ENCODE results near the gene TBC1D5.
"Not testable (repeated sequence)": the region's sequence is repeated elsewhere in the genome, so short reads cannot be mapped to it uniquely, and the experiment has no call there.

Gene TBC1D5

GRCh38 chr3:17645074-17645698, 97.2 kb downstream of the TBC1D5 start:
- DNase-seq (ENCODE audit: low spot score) = peak; percentile 10

- DNase-seq (ENCODE audit: low spot score) = no peak
Measured at GRCh38 chr3:17643691-17644090, 98.7 kb downstream of the TBC1D5 start.

DNA sequence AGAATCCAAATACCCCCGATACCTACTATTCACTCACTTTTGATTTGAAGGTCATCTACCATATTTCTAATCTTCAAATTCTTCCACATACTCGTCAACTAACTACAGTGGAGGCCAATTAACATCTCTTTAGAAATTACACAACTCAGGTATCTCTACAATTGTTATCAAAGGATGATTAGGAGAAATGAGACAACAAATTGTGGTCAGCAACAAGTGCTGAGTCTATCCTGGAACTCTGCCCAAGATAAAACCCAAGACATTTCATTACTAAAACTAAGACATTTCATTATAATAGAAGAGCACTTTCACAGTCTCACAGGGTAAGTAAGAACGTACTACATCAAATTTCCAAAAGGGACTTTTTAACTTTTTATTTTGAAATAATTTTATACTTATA, 100.0 kb downstream of the TBC1D5 start:
- no peak for DNase-seq (ENCODE audit: low spot score)

DNA sequence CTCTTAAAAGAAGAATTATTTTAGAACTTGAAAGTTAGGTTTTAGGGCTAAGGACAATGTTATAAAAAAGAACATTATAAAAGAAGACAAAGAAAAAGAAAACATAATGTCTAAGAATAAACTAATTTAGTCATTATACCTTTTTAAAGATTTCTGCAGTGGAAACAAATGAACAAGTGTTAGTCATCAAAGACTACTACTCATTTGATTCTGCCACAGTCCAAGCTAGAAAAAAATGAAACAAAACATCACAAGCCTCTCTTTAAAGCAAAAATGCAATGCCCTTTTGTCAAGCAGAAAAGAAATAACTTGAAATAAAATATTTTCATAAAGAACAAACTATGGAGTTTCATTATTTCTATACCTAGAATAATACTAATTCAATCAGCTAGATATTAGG, 102.0 kb downstream of the TBC1D5 start:
- DNase-seq (ENCODE audit: low spot score) = no peak

- DNase-seq (ENCODE audit: low spot score) = peak; percentile 8
Measured at GRCh38 chr3:17639765-17640164, 102.7 kb downstream of the TBC1D5 start.

DNA sequence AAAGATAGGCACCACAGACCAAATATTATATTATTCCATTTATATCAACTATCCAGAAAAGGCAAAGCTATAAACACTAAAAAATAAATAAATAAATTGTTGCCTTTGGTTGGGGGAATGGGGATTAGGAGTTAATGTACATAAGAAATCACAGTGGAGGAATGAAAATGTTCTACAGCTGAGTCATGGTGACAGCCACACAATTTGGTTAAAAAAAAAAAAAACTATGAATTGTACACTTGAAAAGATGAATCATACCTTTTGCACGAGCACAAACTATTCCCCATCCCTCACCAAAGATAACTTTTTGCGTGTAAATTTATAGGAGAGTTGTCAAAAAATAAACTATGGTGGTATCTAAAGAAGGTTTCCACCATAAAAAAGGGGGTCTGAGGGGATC, 103.2 kb downstream of the TBC1D5 start:
- no peak for DNase-seq (ENCODE audit: low spot score)

DNA sequence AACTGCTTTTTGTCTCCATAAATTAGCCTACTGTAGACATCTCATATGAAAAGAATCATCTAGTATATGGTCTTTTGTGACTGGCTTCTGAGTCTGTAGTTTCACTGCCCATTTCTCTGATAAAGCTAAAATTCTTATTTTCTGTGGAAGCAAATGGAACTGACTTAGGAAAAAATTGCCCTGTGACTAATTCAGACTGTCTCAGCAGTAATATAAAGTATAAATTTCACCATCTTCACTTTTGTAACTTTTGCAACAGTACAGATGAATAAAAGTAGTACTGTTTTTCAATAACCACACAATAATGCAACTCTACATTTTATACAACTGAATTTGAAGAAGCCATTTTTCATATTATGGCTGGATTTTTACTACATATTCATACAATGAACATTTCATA, 104.1 kb downstream of the TBC1D5 start:
- no peak for DNase-seq (ENCODE audit: low spot score)

DNA sequence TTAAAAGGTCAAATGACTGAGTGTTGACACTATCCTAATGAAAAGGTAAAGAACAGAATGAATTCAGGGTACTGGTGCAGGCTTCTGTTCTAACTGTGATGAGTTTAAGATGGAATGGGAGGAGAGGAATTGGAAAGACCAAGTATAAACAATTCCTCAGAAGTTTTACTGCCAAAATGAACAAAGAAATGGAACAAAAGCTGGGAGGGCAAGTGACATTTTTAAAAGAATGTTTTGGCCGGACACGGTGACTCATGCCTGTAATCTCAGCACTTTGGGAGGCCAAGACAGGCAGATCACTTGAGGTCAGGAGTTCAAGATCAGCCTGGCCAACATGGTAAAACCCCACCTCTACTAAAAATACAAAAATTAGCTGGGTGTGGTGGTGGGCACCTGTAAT, 106.8 kb downstream of the TBC1D5 start:
- DNase-seq (ENCODE audit: low spot score) = peak; percentile 3

GRCh38 chr3:17634964-17635363, 107.5 kb downstream of the TBC1D5 start:
- DNase-seq (ENCODE audit: low spot score) = no peak

DNA sequence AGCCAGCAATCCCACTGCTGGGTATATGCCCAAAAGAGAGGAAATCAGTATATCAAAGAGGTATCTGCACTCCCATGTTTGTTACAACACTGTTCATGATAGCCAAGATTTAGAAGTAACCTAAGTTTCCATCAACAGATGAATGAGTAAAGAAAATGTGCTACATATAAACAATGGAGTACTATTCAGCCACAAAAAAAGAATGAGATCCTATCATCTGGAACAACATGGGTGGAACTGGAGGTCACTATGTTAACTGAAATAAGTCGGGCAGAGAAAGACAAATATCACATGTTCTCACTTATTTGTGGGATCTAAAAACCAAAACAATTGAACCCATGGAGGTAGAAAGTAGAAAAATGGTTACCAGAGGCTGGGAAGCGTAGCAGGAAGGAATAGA, 108.2 kb downstream of the TBC1D5 start:
- no peak for DNase-seq (ENCODE audit: low spot score)

GRCh38 chr3:17632401-17633100, 109.9 kb downstream of the TBC1D5 start:
- DNase-seq (ENCODE audit: low spot score) = peak; percentile 24

DNA sequence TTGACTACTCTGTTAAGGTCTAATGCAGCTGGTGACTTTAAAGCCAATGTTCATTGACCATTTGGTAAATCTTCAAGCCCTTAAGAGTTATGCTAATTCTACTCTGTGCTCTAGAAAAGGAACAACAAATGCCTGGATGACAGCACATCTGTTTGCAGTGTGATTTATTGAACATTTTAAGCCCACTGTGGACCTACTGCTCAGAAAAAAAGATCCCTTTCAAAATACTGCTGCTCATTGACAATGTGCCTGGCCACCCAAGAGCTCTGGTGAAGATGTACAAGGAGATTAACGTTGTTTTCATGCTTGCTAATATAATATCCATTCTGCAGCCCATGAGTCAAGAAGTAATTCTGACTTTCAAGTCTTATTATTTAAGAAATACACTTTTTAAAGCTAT, 110.8 kb downstream of the TBC1D5 start:
- DNase-seq (ENCODE audit: low spot score) = no peak

DNA sequence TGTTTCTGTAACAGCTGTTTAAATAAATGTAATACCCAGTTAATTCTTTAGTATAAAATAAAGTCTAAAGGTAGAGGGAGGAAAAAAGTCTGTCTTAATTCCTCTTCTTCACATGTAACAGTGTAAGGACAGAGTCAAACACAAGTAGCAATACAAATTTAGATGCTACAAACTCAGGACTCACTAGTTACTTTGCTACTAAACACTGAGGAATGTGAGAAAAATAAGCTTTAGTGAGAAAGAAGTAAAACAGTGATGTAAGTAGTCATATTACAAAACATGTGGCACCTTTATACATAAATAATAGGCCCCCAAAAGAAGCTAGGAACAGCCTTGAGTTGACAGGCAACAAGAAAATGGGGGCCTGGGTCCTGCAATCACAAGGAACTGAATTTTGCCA, 113.0 kb downstream of the TBC1D5 start:
- no peak for DNase-seq (ENCODE audit: low spot score)

- no peak for DNase-seq (ENCODE audit: low spot score)
Measured at GRCh38 chr3:17626395-17626794, 116.0 kb downstream of the TBC1D5 start.

DNA sequence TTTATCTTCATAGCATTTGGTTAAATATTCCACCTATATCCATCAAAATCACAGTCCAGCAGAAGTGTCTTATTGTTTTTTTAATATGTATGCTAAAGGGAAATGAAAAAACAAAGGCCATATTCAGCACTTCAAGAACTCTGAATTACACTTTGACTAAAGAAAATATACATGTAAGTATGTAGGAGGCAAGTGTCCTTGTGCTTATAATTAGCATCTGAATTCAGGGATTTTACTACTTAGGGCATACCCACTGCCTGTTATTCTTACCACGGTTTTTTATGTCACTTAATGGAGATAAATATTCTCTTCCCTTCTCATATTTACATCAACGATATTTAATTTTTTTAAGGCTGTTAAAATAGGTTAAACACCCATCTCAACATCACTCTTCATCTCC, 117.3 kb downstream of the TBC1D5 start:
- no peak for DNase-seq (ENCODE audit: low spot score)

- DNase-seq (ENCODE audit: low spot score) = no peak
Measured at GRCh38 chr3:17623464-17623863, 119.0 kb downstream of the TBC1D5 start.

DNA sequence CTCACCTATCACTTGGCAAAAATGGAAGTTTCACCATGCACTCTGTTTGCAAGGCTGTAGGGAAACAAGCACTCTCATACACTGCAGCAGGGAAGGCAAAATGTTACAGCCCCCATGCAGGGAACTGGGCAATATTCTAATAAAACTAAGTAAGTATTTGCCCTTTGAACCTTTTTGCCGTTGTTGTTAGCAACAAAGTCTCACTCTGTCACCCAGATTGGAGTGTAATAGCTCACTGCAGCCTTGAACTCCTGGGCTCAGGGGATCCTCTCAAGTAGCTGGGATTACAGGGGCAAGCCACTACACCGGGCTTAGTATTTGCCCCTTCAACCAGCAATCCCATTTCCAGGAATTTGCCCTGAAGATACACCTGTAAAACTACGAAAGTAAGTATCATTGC, 122.5 kb downstream of the TBC1D5 start:
- no peak for DNase-seq (ENCODE audit: low spot score)

DNA sequence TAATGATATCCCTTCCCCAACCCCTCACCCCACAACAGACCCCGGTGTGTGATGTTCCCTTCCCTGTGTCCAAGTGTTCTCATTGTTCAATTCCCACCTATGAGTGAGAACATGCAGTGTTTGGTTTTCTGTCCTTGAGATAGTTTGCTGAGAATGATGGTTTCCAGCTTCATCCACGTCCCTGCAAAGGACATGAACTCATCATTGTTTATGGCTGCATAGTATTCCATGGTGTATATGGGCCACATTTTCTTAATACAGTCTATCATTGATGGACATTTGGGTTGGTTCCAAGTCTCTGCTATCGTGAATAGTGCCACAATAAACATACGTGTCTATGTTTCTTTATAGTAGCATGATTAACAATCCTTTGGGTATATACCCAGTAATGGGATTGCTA, 129.4 kb downstream of the TBC1D5 start:
- DNase-seq (ENCODE audit: low spot score) = not testable (repeated sequence)

DNA sequence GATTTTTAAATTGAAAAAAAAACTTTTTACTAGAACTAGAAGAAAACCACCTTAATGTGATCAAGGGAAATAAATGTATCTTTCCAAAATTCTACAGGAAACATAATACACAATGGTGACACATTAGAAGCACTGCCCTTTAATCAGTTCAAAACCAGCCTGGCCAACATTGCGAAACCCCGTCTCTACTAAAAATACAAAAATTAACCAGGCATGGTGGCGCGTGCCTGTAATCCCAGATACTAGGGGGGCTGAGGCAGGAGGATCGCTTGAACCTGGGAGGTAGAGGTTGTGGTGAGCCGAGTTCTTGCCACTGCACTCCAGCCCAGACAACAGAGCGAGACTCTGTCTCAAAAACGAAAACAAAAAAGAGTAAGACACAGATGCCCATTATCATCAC, 134.5 kb downstream of the TBC1D5 start:
- no peak for DNase-seq (ENCODE audit: low spot score)

DNA sequence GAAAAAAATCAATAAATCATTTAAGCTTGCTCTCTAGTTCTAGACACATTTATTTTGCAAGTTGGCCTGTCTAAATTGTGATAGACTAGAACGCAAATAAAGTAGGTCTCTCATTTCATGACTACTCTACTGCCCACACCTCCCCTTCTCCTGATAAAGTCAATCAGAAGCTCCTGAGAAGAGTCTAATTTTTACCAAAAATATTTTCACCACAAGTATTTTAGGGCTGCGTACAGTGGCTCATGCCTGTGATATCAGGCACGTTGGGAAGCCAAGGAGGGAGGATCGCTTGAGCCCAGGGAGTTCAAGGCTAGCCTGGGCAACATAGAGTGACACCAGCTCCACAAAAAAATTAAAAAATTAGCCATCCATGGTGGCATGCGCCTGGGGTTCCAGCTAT, 136.5 kb downstream of the TBC1D5 start:
- DNase-seq (ENCODE audit: low spot score) = no peak

- DNase-seq (ENCODE audit: low spot score) = peak; percentile 39
Measured at GRCh38 chr3:17605032-17605431, 137.4 kb downstream of the TBC1D5 start.

- peak; percentile 2 for DNase-seq (ENCODE audit: low spot score)
Measured at GRCh38 chr3:17602126-17602525, 140.3 kb downstream of the TBC1D5 start.

DNA sequence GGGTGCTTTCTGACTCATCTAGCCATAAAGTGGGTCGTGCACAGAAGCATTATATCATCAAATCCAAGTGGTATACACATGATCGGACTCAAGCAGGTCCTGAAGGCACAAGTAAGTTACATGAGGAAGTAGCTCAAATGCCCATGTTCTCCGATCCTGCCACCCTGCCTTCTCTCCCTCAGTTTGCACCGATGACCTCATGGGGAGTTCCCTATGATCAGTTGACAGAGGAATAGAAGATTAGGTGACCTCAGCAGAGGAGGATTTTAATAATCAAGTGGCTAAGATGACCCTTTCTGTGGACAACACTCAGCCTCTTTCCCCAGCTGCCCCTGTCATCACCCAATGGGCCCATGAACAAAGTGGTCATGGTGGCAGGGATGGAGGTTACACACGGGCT, 149.5 kb downstream of the TBC1D5 start:
- DNase-seq (ENCODE audit: low spot score) = no peak

GRCh38 chr3:17590465-17590864, 152.0 kb downstream of the TBC1D5 start:
- DNase-seq (ENCODE audit: low spot score) = no peak
